ENCODE measurements around the gene GLUD2.

- TF ChIP-seq EZH2 (IDR thresholded peaks at IDR 0.05; ENCODE audit: low read length) (no peak), CTCF (optimal IDR thresholded peaks at IDR 0.05 in 1 of 3, IDR thresholded peaks at IDR 0.05 in 1 of 3, conservative IDR thresholded peaks at IDR 0.05 in 1 of 3; ENCODE audit: extremely low read depth in 1 of 3, insufficient read depth in 2 of 3, low read length in 3 of 3) (no peak)
Observed at GRCh38 chrX:121030083-121030482, 17.3 kb upstream of the GLUD2 start.
